ENCODE results near the gene MPZL2. TPM values are rescaled to one million over a fixed set of nuclear protein-coding genes. Genes with fewer than 3 reads are reported as not detected.

Gene MPZL2
- total and polyA plus RNA-seq, 2 of the 13 experiments (the other 11 are each of a cell fraction or from before 2014, with no cell fraction given), result 27.9 to 53.7 TPM

DNA sequence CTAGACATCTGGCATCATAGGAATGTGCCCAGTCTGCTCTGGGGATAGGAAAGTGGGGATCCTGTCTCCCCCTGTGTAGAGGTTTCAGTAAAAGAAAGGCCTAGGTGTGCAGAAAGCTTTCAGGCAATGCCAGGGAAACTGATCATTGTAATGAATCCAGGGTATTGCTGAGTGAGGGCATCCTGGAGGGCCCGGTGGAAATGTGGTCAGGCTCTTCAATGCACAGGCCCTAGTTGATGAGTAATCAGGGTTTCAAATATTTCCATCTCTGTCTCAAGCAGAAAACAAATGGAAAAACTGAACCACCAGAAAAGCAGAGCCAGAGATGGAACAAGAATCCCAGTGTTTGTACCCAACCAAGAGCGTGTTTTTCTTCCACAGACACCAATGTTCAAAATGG lies 42.5 kb upstream of the MPZL2 start:
- H3K27me3 ChIP-seq (ENCODE audit: control insufficient read depth in 1 of 2, insufficient read depth in 2 of 2, low read length in 2 of 2), result peaks cover 0 to 34% of the 10 kb centered on the region in 2 experiments; a peak in 4 of 5 replicates
- no peaks in the 10 kb centered on the region for H3K79me2 ChIP-seq (ENCODE audit: insufficient read depth, low read length)
- H3K4me1 ChIP-seq (ENCODE audit: insufficient read depth, low read length), result no peaks in the 10 kb centered on the region
- ChIA-PET POLR2A (no interaction called here), CTCF (ENCODE audit: low intra/inter-chr PET ratio, low total read pairs) (no interaction called here)
- in situ Hi-C loops (cut with HindIII; ENCODE audit: extremely low pct_ligation_motif_present, low pct_unique_long_range_greater_than_20kb), result no loop called here
- no peak overlapping the region for H3K9ac ChIP-seq (ENCODE audit: insufficient read depth, low read depth, low read length)
- H4K20me1 ChIP-seq (ENCODE audit: insufficient read depth, low read length), result no peaks in the 10 kb centered on the region
- H3K9me3 ChIP-seq (ENCODE audit: low read length), result no peaks in the 10 kb centered on the region
- ATAC-seq (no peak), DNase-seq (ENCODE audit: low spot score) (no peak), FAIRE-seq (no peak)
- no peak overlapping the region for H3K27ac ChIP-seq (ENCODE audit: extremely low read length, insufficient read depth, low read length)
- BruUV-seq (replicated peaks), result no TSS peak
- H2AFZ ChIP-seq (ENCODE audit: low read length), result no peak overlapping the region
- no peak overlapping the region for H3K4me3 ChIP-seq (replicated peaks in 1 of 3; ENCODE audit: insufficient read depth in 1 of 3, low read depth in 2 of 3, low read length in 3 of 3)
- no peaks in the 10 kb centered on the region for H3K36me3 ChIP-seq (replicated peaks in 1 of 2; ENCODE audit: control insufficient read depth in 1 of 2, insufficient read depth in 2 of 2, low read length in 2 of 2)
- no peak overlapping the region for H3K4me2 ChIP-seq (ENCODE audit: low read depth, low read length)
- intact Hi-C loops (cut with micrococcal nuclease; ENCODE audit: unreplicated experiment), result no loop called here
- no peak for TF ChIP-seq MXD4 (CRISPR knock-in tag; IDR thresholded peaks at IDR 0.05)
- no peak for TF ChIP-seq ZNF772 (CRISPR knock-in tag; IDR thresholded peaks at IDR 0.05)
- TF ChIP-seq ZNF644 (CRISPR knock-in tag; IDR thresholded peaks at IDR 0.05; ENCODE audit: low read depth), result no peak
- no peak for TF ChIP-seq FOXM1 (CRISPR knock-in tag; IDR thresholded peaks at IDR 0.05)
- no peak for TF ChIP-seq CBFB (CRISPR knock-in tag; IDR thresholded peaks at IDR 0.05)
- TF ChIP-seq, protein P1, sequence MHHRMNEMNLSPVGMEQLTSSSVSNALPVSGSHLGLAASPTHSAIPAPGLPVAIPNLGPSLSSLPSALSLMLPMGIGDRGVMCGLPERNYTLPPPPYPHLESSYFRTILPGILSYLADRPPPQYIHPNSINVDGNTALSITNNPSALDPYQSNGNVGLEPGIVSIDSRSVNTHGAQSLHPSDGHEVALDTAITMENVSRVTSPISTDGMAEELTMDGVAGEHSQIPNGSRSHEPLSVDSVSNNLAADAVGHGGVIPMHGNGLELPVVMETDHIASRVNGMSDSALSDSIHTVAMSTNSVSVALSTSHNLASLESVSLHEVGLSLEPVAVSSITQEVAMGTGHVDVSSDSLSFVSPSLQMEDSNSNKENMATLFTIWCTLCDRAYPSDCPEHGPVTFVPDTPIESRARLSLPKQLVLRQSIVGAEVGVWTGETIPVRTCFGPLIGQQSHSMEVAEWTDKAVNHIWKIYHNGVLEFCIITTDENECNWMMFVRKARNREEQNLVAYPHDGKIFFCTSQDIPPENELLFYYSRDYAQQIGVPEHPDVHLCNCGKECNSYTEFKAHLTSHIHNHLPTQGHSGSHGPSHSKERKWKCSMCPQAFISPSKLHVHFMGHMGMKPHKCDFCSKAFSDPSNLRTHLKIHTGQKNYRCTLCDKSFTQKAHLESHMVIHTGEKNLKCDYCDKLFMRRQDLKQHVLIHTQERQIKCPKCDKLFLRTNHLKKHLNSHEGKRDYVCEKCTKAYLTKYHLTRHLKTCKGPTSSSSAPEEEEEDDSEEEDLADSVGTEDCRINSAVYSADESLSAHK (CRISPR knock-in tag; IDR thresholded peaks at IDR 0.05; ENCODE audit: borderline replicate concordance), result no peak
- TF ChIP-seq ZBTB8A (CRISPR knock-in tag; IDR thresholded peaks at IDR 0.05; ENCODE audit: borderline replicate concordance, low read depth), result no peak
- TF ChIP-seq, protein P2, sequence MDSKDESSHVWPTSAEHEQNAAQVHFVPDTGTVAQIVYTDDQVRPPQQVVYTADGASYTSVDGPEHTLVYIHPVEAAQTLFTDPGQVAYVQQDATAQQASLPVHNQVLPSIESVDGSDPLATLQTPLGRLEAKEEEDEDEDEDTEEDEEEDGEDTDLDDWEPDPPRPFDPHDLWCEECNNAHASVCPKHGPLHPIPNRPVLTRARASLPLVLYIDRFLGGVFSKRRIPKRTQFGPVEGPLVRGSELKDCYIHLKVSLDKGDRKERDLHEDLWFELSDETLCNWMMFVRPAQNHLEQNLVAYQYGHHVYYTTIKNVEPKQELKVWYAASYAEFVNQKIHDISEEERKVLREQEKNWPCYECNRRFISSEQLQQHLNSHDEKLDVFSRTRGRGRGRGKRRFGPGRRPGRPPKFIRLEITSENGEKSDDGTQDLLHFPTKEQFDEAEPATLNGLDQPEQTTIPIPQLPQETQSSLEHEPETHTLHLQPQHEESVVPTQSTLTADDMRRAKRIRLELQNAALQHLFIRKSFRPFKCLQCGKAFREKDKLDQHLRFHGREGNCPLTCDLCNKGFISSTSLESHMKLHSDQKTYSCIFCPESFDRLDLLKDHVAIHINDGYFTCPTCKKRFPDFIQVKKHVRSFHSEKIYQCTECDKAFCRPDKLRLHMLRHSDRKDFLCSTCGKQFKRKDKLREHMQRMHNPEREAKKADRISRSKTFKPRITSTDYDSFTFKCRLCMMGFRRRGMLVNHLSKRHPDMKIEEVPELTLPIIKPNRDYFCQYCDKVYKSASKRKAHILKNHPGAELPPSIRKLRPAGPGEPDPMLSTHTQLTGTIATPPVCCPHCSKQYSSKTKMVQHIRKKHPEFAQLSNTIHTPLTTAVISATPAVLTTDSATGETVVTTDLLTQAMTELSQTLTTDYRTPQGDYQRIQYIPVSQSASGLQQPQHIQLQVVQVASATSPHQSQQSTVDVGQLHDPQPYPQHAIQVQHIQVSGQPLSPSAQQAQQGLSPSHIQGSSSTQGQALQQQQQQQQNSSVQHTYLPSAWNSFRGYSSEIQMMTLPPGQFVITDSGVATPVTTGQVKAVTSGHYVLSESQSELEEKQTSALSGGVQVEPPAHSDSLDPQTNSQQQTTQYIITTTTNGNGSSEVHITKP (CRISPR knock-in tag; IDR thresholded peaks at IDR 0.05; ENCODE audit: low read depth), result no peak
- no peak for TF ChIP-seq KDM1A (CRISPR knock-in tag; IDR thresholded peaks at IDR 0.05)
- TF ChIP-seq PPARG (CRISPR knock-in tag; conservative IDR thresholded peaks at IDR 0.05), result no peak
- no peak for TF ChIP-seq ZNF337 (CRISPR knock-in tag; IDR thresholded peaks at IDR 0.05; ENCODE audit: borderline replicate concordance, low read depth)
- TF ChIP-seq JDP2 (CRISPR knock-in tag; IDR thresholded peaks at IDR 0.05; ENCODE audit: borderline replicate concordance), result no peak
- TF ChIP-seq ZC3H13 (CRISPR knock-in tag; IDR thresholded peaks at IDR 0.05), result no peak
- 0% methylated on average over 2 of the region's 2 CpGs for WGBS (ENCODE audit: low lambda C conversion rate)
